Right lobe of liver (tissue), 6 donors: Measurements from ENCODE around the gene ATL1. TPM values are rescaled to one million over a fixed set of nuclear protein-coding genes. Genes with fewer than 3 reads are reported as not detected.

Experiments
- ATAC-seq, 4 donors: fragments of 200-7000 bp; cut with Tn5 transposase; one replicate each; pipeline ENCODE4 v1.9.1; 2020; ENCODE audit warnings: mild to moderate bottlenecking in 4 of 4, moderate library complexity in 4 of 4
- DNase-seq, 3 donors: peaks; one replicate each; pipeline ENCODE4 v3.0.0-alpha.2; 2020
- H3K27ac ChIP-seq, 3 donors: fragments of 200-600 bp; one replicate each; pipeline ENCODE4 v1.8.0; 2022
- H3K27me3 ChIP-seq, 2 donors: fragments of 200-600 bp; one replicate each; pipeline ENCODE4 v1.8.0; 2022
- H3K36me3 ChIP-seq, 4 donors: fragments of 200-600 bp; sonication (generic) in 1 of 4; one replicate each; pipeline versions ENCODE4 v1.5.1 to v1.8.0; 2017 to 2022; ENCODE audit warnings: control low read depth in 1 of 4
- H3K4me1 ChIP-seq, 4 donors: fragments of 200-600 bp; sonication (generic) in 1 of 4; one replicate each; pipeline versions ENCODE4 v1.5.1 to v1.8.0; 2017 to 2022; ENCODE audit warnings: control low read depth in 1 of 4
- H3K4me3 ChIP-seq, 3 donors: fragments of 200-600 bp; one replicate each; pipeline ENCODE4 v1.8.0; 2022
- H3K9me3 ChIP-seq, 4 donors: fragments of 200-600 bp; sonication (generic) in 1 of 4; one replicate each; pipeline versions ENCODE4 v1.5.1 to v1.8.0; 2017 to 2022; ENCODE audit warnings: control low read depth in 1 of 4
- POLR2A ChIP-seq: fragments of 450-650 bp; IDR thresholded peaks from one replicate; pipeline ENCODE4 v1.6.1; 2017; ENCODE audit warnings: antibody characterized with exemption, mild to moderate bottlenecking
- WGBS: methylation state at CpG from one replicate; pipeline ENCODE4 v1.1.6; 2018; ENCODE audit warnings: low coverage, low lambda C conversion rate; ENCODE audit not compliant: insufficient coverage; ENCODE audit errors: missing lambda C conversion rate; 5-methylcytosine and 5-hydroxymethylcytosine counted together
- intact Hi-C, 2 donors: fragments of 100-400 bp; cut with DNase I; formaldehyde crosslinking; loops; one replicate each; pipeline versions ENCODE4 v1.11.2 to v1.14.1; 2022
- total RNA-seq, 6 experiments: library from RNA; depleted of rRNA in 2 of 6; stranded (reverse); fragments of >200 nt in 2 of 6; fragmentation: NEBNext Ultra II Directional in 3 of 6; extraction: Animal tissue kit (Norgen Biotek cat#: 25700) in 3 of 6; gene quantifications; one replicate each; pipeline versions ENCODE4 v1.1.0 to v1.2.4, GENCODE V29; 2016 to 2023
- TF ChIP-seq, protein P1 (sequence below), 4 donors: fragments of 200-600 bp in 3 of 4; fragments of 450-650 bp in 1 of 4; IDR thresholded peaks; one replicate each; pipeline versions ENCODE4 v1.5.1 to v1.8.0; 2016 to 2022; ENCODE audit warnings: antibody characterized with exemption in 4 of 4, mild to moderate bottlenecking in 2 of 4
- donor health status: DM: no; HTN: yes; CAD: no.
- donor health status: DM: no; HTN: no; CAD: no.
- donor health status: DM: no; HTN: no; CAD: no.
- donor health status: DM: no; HTN: yes; CAD: no.
- donor health status: DM: no; HTN: yes; CAD: no.

ATL1 gene
- total RNA-seq, 6 experiments from 2014 or later: 0.18 to 0.47 (median 0.27) TPM; not detected in 1

DNA sequence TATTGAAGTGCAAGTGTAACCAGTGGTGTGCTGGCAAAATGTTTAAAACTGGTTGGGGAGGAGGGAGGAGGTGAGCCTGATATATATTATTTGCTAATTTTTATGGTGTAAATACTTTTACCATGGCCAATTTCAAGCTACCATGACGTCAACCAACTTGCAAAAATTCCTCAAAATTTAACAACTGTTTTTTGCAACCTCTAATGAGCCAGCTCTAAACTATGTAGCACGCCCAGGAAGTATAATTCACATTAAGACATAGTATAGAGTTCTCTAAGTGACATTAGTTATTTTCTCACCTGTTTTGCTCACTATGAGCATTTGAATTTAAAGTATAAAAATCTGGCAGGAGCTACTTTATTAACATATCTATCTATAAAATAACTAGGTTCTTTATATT is 41.4 kb downstream of the ATL1 start:
- H3K27ac ChIP-seq: no peak overlapping the region
- 63% methylated on average over 2 of the region's 2 CpGs for WGBS
- intact Hi-C loops: loop anchor here in 1 of 2 donors (10.0 kb wide), 1 partner anchor 173 kb away; no protein-coding TSS in a partner anchor

DNA sequence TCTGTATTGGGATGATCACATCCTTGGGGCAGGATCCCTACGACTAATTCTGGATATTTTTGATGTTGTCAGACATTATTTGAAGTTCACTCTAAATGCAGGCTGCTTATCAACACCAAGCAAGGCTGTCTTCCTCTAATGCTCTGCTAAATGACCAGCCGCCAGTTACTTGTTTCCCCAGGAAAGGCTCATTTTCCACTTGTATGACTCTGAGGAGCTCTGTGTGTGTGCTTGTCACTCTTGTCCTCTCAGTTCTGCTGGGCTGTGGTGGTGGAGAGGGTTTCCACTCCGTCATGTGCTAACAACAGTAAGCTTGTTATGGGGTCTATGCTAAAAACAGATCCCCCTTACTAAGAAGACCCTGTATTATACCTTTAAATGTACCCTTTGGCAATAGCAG is 42.1 kb downstream of the ATL1 start:
- Histone ChIP-seq H3K27me3 (no peaks in the 10 kb centered on the region), H3K4me3 (no peak overlapping the region), H3K9me3 (no peaks in the 10 kb centered on the region), H3K4me1 (peaks cover 0 to 4% (median 0%) of the 10 kb centered on the region in 4 donors), H3K27ac (no peak overlapping the region), H3K36me3 (no peaks in the 10 kb centered on the region)
- 66% methylated on average over 2 of the region's 3 CpGs for WGBS
- no peak for TF ChIP-seq POLR2A
- DNase-seq: no peak
- ATAC-seq: peak in 2 of 4 donors; percentile 36 to 43
- intact Hi-C loops: loop anchor here in 1 of 2 donors (10.0 kb wide), 1 partner anchor 173 kb away; no protein-coding TSS in a partner anchor

More for the DNA sequence above, 41.4 kb downstream of the ATL1 start:
- no peak overlapping the region for H3K4me3 ChIP-seq
- DNase-seq (no peak), ATAC-seq (no peak)
- no peaks in the 10 kb centered on the region for H3K27me3 ChIP-seq
- peaks cover 0 to 4% (median 0%) of the 10 kb centered on the region in 4 donors for H3K4me1 ChIP-seq
- no peaks in the 10 kb centered on the region for H3K36me3 ChIP-seq
- no peaks in the 10 kb centered on the region for H3K9me3 ChIP-seq
- TF ChIP-seq, protein P1, sequence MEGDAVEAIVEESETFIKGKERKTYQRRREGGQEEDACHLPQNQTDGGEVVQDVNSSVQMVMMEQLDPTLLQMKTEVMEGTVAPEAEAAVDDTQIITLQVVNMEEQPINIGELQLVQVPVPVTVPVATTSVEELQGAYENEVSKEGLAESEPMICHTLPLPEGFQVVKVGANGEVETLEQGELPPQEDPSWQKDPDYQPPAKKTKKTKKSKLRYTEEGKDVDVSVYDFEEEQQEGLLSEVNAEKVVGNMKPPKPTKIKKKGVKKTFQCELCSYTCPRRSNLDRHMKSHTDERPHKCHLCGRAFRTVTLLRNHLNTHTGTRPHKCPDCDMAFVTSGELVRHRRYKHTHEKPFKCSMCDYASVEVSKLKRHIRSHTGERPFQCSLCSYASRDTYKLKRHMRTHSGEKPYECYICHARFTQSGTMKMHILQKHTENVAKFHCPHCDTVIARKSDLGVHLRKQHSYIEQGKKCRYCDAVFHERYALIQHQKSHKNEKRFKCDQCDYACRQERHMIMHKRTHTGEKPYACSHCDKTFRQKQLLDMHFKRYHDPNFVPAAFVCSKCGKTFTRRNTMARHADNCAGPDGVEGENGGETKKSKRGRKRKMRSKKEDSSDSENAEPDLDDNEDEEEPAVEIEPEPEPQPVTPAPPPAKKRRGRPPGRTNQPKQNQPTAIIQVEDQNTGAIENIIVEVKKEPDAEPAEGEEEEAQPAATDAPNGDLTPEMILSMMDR (IDR thresholded peaks at IDR 0.05): no peak
- no peak for TF ChIP-seq POLR2A

DNA sequence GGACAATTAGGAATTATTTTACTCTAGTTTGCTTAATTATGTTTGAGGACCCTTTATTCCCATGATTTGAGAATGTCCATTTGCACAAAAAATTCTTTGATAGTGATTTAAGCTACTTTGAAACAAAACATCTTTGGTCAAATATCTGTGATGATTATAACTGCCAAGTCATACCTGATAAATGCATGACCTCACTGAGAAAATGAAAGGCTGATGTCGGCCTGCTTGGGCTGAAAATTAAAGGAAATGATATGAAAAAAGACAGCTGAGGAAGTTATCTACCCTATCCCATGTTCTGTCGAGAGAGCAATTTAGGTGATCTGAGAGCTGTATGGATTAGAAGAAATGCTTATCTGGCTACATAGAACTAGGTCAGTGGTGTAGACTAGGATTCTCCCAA is 43.6 kb downstream of the ATL1 start:
- intact Hi-C loops: loop anchor here in 1 of 2 donors (10.0 kb wide), 1 partner anchor 171 kb away; no protein-coding TSS in a partner anchor
- ATAC-seq (no peak), DNase-seq (no peak)
- Histone ChIP-seq H3K4me3 (no peak overlapping the region), H3K27ac (no peak overlapping the region), H3K4me1 (peaks cover 0 to 4% (median 0%) of the 10 kb centered on the region in 4 donors), H3K27me3 (no peaks in the 10 kb centered on the region), H3K36me3 (no peaks in the 10 kb centered on the region), H3K9me3 (no peaks in the 10 kb centered on the region)
- no peak for TF ChIP-seq POLR2A
- TF ChIP-seq, protein P1 (IDR thresholded peaks at IDR 0.05): no peak
- 63% methylated on average over 2 of the region's 2 CpGs for WGBS

DNA sequence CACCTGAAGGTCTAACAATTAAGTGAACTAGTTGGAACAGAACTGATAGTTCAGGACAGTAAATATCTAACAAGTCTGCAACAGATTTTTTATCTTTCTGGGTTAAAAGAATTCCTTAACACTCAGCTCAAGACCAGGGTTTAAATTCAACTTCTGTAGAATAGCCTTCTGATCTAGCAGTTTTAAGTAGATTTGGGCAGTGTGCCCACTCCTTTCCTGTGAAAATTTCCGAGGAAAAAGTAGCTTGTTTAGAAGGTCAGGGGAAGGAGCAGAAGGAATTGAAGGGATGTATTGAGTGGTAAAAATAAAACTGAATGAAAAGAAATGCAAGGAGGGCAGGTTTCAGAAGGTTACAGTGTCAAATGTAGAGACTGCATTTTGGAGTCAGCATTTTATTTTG is 45.8 kb downstream of the ATL1 start:
- ATAC-seq: peak in 2 of 4 donors; percentile 21 to 23
- no peaks in the 10 kb centered on the region for H3K27me3 ChIP-seq
- DNase-seq: no peak
- H3K36me3 ChIP-seq: no peaks in the 10 kb centered on the region
- H3K9me3 ChIP-seq: no peaks in the 10 kb centered on the region
- intact Hi-C loops: loop anchor here in 1 of 2 donors (10.0 kb wide), 1 partner anchor 169 kb away; no protein-coding TSS in a partner anchor
- H3K27ac ChIP-seq: no peak overlapping the region
- WGBS: 17% methylated on average over 1 of the region's 1 CpG
- TF ChIP-seq POLR2A: no peak
- TF ChIP-seq, protein P1 (IDR thresholded peaks at IDR 0.05): no peak
- H3K4me1 ChIP-seq: no peaks in the 10 kb centered on the region
- no peak overlapping the region for H3K4me3 ChIP-seq

DNA sequence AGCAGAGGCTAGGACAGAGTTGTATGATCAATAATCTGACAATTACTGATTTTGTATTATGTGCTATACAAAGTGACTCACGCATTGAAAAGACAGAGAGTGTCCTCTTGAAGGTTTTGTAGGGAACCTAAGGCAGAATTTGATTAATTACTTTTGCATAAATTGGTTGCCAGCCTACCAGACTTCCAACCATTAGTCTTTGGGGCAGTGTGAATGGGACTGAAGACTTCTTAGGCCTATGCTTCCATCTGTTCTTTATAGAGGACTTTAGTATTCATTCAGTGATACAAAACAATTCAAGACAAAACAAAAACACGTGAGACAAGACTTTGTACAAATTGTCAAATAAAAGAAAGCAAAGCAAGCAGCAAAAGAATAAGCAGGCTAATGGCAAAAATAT is 46.5 kb downstream of the ATL1 start:
- intact Hi-C loops: loop anchor here in 1 of 2 donors (10.0 kb wide), 1 partner anchor 168 kb away; no protein-coding TSS in a partner anchor
- WGBS: 87% methylated on average over 2 of the region's 2 CpGs
- H3K27ac ChIP-seq: no peak overlapping the region
- H3K9me3 ChIP-seq: no peaks in the 10 kb centered on the region
- H3K36me3 ChIP-seq: no peaks in the 10 kb centered on the region
- DNase-seq (no peak), ATAC-seq (no peak)
- H3K4me1 ChIP-seq: no peaks in the 10 kb centered on the region
- TF ChIP-seq, protein P1 (IDR thresholded peaks at IDR 0.05): no peak
- no peak for TF ChIP-seq POLR2A
- no peak overlapping the region for H3K4me3 ChIP-seq
- H3K27me3 ChIP-seq: no peaks in the 10 kb centered on the region
